Panc1 (cell line): ENCODE results near the gene TFAP2D. TPM values are rescaled to one million over a fixed set of nuclear protein-coding genes. Genes with fewer than 3 reads are reported as not detected.

Source experiments
- ATAC-seq: fragments of 200-7000 bp; cut with Tn5 transposase; 2 replicates; pipeline ENCODE4 v1.9.1; 2020; ENCODE audit warnings: mild to moderate bottlenecking, moderate library complexity
- BruUV-seq: library from RNA; stranded (reverse); fragments of 400-500 nt; replicated peaks from 2 replicates; lab custom pipeline; 2021; lab: Mats Ljungman, UMichigan
- CTCF ChIA-PET: fragments of 300-600 bp; sonication (Branson Sonifier 250); formaldehyde crosslinking; loops from one replicate; lab custom pipeline; 2022; ENCODE audit warnings: antibody characterized with exemption; lab: Charles Lee
- POLR2A ChIA-PET: fragments of 300-600 bp; sonication (Branson Sonifier 250); formaldehyde crosslinking; loops from one replicate; lab custom pipeline; 2022; ENCODE audit warnings: antibody characterized with exemption; lab: Charles Lee
- DNase-seq: peaks from one replicate; pipeline ENCODE4 v3.0.0-alpha.2; 2010; ENCODE audit warnings: low read depth, low spot score
- H3K27ac ChIP-seq: 2 replicates; pipeline ENCODE4 v1.5.1; 2011; ENCODE audit warnings: mild to moderate bottlenecking, low read length, inconsistent platforms
- H3K27me3 ChIP-seq: fragments of 200-500 bp; sonication (Bioruptor generic); 2 replicates; pipeline ENCODE4 v1.6.0; 2014; ENCODE audit warnings: low read length, inconsistent platforms; ENCODE audit not compliant: control insufficient read depth, insufficient read depth
- H3K36me3 ChIP-seq: fragments of 200-500 bp; sonication (Bioruptor generic); 2 replicates; pipeline ENCODE4 v1.5.1; 2014; ENCODE audit warnings: inconsistent platforms, mild to moderate bottlenecking, low read length, moderate library complexity; ENCODE audit not compliant: control insufficient read depth, insufficient read depth
- H3K4me1 ChIP-seq: 2 replicates; pipeline ENCODE4 v1.5.1; 2011; ENCODE audit warnings: inconsistent platforms, mild to moderate bottlenecking, low read length, moderate library complexity; ENCODE audit not compliant: control insufficient read depth, insufficient read depth
- H3K4me3 ChIP-seq, 2 experiments: 2 replicates each; pipeline ENCODE4 v1.5.1; 2011 to 2012; ENCODE audit warnings: low read depth in 2 of 2, low read length in 2 of 2, mild to moderate bottlenecking in 2 of 2, inconsistent platforms in 1 of 2, moderate library complexity in 1 of 2
- H3K9me3 ChIP-seq: fragments of 200-500 bp; sonication (Bioruptor generic); 2 replicates; pipeline ENCODE4 v1.5.1; 2014; ENCODE audit warnings: low read depth, mild to moderate bottlenecking, inconsistent platforms, low read length, moderate library complexity; ENCODE audit not compliant: control insufficient read depth, insufficient read depth
- POLR2AphosphoS5 ChIP-seq: IDR thresholded peaks from 2 replicates; pipeline ENCODE4 v1.6.1; 2012; ENCODE audit warnings: mild to moderate bottlenecking, low read depth, low read length, moderate library complexity
- SIN3A ChIP-seq: IDR thresholded peaks from 2 replicates; pipeline ENCODE4 v1.6.1; 2012; ENCODE audit warnings: low read depth, mild to moderate bottlenecking, low read length, moderate library complexity, borderline replicate concordance; ENCODE audit not compliant: insufficient read depth
- TCF7L2 ChIP-seq: IDR thresholded peaks from 2 replicates; pipeline ENCODE4 v1.6.1; 2011; ENCODE audit warnings: mild to moderate bottlenecking, low read depth, low read length, inconsistent platforms
- in situ Hi-C: cut with HindIII; loops from 2 replicates; pipeline ENCODE4 v1.10.0; 2016; ENCODE audit warnings: low sequenced_read_pairs, low pct_unique_long_range_greater_than_20kb
- intact Hi-C: fragments of 100-400 bp; cut with micrococcal nuclease; formaldehyde crosslinking; loops from one replicate; pipeline ENCODE4 v1.10.0; 2022; ENCODE audit not compliant: unreplicated experiment
- total RNA-seq: library from RNA; stranded (reverse); gene quantifications from one replicate; pipeline ENCODE4 v1.2.1, GENCODE V29; 2021; ENCODE audit not compliant: unreplicated experiment
- TF ChIP-seq, protein P1 (sequence below), 2 experiments: IDR thresholded peaks; 2 replicates each; pipeline ENCODE4 v1.6.1; 2011 to 2012; ENCODE audit warnings: low read depth in 2 of 2, control low read depth in 1 of 2, low read length in 1 of 2, mild to moderate bottlenecking in 1 of 2, moderate library complexity in 1 of 2; ENCODE audit not compliant: insufficient read depth in 1 of 2
- TF ChIP-seq, protein P2 (sequence below): fragments of 450-650 bp; IDR thresholded peaks from 2 replicates; pipeline ENCODE4 v1.5.1; 2017; ENCODE audit warnings: mild to moderate bottlenecking

TFAP2D gene
- total RNA-seq, 1 experiment from 2014 or later, result not detected

DNA sequence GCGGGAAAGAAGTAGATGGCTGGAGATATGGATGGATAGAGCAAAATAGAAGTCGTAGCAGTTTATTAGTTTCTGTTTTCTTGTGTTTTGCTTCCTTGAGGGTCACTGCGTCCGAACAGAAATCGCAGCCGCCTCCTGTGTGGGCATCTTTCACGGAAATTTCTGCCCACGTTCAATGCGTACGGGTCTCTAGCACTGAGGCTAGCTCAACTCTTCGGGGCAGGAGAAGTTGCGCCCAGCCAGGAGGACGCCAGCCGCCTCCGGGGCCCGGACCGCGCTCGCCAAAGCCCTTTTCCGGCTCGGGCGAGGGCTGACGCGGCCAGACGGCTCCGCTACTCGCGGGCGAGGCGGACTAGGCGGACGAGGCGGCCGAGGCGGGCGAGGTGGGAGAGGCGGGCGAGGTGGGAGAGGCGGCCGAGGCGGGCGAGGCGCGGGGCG, 106.2 kb downstream of the TFAP2D start:
- intact Hi-C loops, result loop anchor here (5.0 kb wide), 4 partner anchors 533 to 1203 kb away; no protein-coding TSS in a partner anchor
- no peaks in the 10 kb centered on the region for H3K9me3 ChIP-seq
- H3K4me1 ChIP-seq, result no peaks in the 10 kb centered on the region
- CTCF ChIA-PET, result interaction anchor here (0.6 kb wide), 1 partner anchor 674 kb away, joined by 5 read pairs; no protein-coding TSS in a partner anchor
- H3K4me3 ChIP-seq, result peak overlapping the region; percentile 3 to 36; a peak in 3 of 4 replicates
- BruUV-seq, result no TSS peak
- DNase-seq (no peak), ATAC-seq (no peak)
- TF ChIP-seq TCF7L2 (no peak), SIN3A (no peak), POLR2AphosphoS5 (no peak)
- TF ChIP-seq, protein P1, sequence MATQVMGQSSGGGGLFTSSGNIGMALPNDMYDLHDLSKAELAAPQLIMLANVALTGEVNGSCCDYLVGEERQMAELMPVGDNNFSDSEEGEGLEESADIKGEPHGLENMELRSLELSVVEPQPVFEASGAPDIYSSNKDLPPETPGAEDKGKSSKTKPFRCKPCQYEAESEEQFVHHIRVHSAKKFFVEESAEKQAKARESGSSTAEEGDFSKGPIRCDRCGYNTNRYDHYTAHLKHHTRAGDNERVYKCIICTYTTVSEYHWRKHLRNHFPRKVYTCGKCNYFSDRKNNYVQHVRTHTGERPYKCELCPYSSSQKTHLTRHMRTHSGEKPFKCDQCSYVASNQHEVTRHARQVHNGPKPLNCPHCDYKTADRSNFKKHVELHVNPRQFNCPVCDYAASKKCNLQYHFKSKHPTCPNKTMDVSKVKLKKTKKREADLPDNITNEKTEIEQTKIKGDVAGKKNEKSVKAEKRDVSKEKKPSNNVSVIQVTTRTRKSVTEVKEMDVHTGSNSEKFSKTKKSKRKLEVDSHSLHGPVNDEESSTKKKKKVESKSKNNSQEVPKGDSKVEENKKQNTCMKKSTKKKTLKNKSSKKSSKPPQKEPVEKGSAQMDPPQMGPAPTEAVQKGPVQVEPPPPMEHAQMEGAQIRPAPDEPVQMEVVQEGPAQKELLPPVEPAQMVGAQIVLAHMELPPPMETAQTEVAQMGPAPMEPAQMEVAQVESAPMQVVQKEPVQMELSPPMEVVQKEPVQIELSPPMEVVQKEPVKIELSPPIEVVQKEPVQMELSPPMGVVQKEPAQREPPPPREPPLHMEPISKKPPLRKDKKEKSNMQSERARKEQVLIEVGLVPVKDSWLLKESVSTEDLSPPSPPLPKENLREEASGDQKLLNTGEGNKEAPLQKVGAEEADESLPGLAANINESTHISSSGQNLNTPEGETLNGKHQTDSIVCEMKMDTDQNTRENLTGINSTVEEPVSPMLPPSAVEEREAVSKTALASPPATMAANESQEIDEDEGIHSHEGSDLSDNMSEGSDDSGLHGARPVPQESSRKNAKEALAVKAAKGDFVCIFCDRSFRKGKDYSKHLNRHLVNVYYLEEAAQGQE (IDR thresholded peaks at IDR 0.05; ENCODE audit: insufficient read depth in 1 of 2, low read depth in 2 of 2, low read length in 1 of 2), result no peak
- TF ChIP-seq, protein P2, sequence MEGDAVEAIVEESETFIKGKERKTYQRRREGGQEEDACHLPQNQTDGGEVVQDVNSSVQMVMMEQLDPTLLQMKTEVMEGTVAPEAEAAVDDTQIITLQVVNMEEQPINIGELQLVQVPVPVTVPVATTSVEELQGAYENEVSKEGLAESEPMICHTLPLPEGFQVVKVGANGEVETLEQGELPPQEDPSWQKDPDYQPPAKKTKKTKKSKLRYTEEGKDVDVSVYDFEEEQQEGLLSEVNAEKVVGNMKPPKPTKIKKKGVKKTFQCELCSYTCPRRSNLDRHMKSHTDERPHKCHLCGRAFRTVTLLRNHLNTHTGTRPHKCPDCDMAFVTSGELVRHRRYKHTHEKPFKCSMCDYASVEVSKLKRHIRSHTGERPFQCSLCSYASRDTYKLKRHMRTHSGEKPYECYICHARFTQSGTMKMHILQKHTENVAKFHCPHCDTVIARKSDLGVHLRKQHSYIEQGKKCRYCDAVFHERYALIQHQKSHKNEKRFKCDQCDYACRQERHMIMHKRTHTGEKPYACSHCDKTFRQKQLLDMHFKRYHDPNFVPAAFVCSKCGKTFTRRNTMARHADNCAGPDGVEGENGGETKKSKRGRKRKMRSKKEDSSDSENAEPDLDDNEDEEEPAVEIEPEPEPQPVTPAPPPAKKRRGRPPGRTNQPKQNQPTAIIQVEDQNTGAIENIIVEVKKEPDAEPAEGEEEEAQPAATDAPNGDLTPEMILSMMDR, result no peak
- peaks cover 32% of the 10 kb centered on the region for H3K27me3 ChIP-seq
- POLR2A ChIA-PET, result no interaction called here
- in situ Hi-C loops, result no loop called here
- no peaks in the 10 kb centered on the region for H3K36me3 ChIP-seq
- no peak overlapping the region for H3K27ac ChIP-seq

DNA sequence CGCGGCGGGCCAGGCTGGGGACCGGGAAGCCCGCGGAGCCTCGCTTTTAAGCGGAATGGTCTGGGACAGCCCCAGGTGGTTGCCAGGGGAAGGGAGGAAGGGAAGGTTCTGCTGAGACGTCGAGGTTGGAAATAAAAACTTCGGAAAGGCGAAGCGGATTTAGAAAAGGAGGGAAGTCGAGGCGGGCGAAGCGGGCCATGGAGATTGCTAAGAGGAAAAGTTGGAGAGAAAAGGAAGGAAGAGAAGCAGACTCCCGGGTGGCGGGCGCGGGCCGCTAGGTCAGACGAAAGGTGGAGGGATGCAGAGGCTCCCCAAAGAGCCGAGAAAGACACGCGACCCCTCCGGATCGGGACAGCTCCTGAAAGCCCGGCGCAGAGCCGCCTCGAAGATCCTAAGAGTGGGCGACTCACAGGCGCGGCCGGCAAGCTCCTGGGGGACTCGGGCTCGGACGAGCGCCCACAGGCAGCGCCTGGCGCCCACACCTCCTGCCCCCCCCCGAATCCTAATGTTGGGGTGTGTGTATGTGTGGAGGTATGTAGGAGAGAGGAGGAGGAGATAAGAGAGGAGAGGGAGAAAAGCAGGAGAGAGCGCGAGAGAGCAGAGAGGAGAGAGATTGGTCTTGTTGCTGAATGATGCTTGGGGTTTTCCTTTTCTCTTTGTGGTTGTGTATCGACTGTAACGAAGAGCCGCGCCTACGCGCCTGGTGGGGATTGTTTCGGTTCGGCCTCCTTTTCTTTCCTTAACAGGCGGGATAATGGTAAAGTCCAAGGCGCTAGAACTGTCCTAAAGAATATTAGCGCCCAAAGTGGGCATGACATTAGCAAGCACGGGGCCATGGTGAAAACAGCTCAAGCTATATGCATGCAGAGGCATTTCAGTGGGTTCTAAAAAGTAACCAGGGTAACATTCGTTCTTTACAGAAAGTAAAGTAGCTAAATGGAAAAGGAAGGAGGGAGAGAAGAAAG, 106.9 kb downstream of the TFAP2D start:
- ChIA-PET CTCF (no interaction called here), POLR2A (interaction anchor here (0.6 kb wide), 1 partner anchor 466 kb away, joined by 4 read pairs; no protein-coding TSS in a partner anchor)
- in situ Hi-C loops (no loop called here), intact Hi-C loops (loop anchor here (5.0 kb wide), 4 partner anchors 532 to 1202 kb away; no protein-coding TSS in a partner anchor)
- Histone ChIP-seq H3K9me3 (no peaks in the 10 kb centered on the region), H3K4me3 (peak overlapping the region; percentile 3 to 28; a peak in 3 of 4 replicates), H3K27me3 (peaks cover 33% of the 10 kb centered on the region), H3K36me3 (no peaks in the 10 kb centered on the region), H3K27ac (no peak overlapping the region), H3K4me1 (no peaks in the 10 kb centered on the region)
- TF ChIP-seq TCF7L2 (no peak), POLR2AphosphoS5 (no peak), SIN3A (no peak)
- TF ChIP-seq, protein P2, result no peak
- TF ChIP-seq, protein P1 (IDR thresholded peaks at IDR 0.05; ENCODE audit: insufficient read depth in 1 of 2, low read depth in 2 of 2, low read length in 1 of 2), result no peak
- no TSS peak for BruUV-seq
- peak; percentile 27; the same call in 1 of the 2 replicates for ATAC-seq
- no peak for DNase-seq
